Glomerular endothelial cell (primary cell): ENCODE data around the gene KCNAB1. TPM values are rescaled to one million over a fixed set of nuclear protein-coding genes. Genes with fewer than 3 reads are reported as not detected.

ENCODE experiments used
- DNase-seq: peaks from one replicate; pipeline ENCODE4 v3.0.0-alpha.2; 2011; ENCODE audit warnings: low read depth, low spot score; ENCODE audit errors: extremely low read depth
- total RNA-seq: library from RNA; depleted of rRNA; stranded (reverse); fragments of >200 nt; gene quantifications from 2 replicates; pipeline ENCODE4 v1.2.3, GENCODE V29; 2015

Gene KCNAB1
- total RNA-seq, 1 donor from 2014 or later = 0.70 TPM

- no peak for DNase-seq
Measured at GRCh38 chr3:156474560-156475389, 354.4 kb downstream of the KCNAB1 start.

- DNase-seq = no peak
Measured at GRCh38 chr3:156477323-156477722, 356.9 kb downstream of the KCNAB1 start.

GRCh38 chr3:156478891-156479290 is 358.5 kb downstream of the KCNAB1 start:
- DNase-seq = no peak

GRCh38 chr3:156479604-156480003 is 359.2 kb downstream of the KCNAB1 start:
- DNase-seq = no peak

GRCh38 chr3:156480949-156481348 is 360.6 kb downstream of the KCNAB1 start:
- no peak for DNase-seq

- DNase-seq = no peak
Measured at GRCh38 chr3:156483002-156483401, 362.6 kb downstream of the KCNAB1 start.

GRCh38 chr3:156483426-156483825 is 363.0 kb downstream of the KCNAB1 start:
- DNase-seq = no peak

GRCh38 chr3:156483961-156484787 is 363.8 kb downstream of the KCNAB1 start:
- DNase-seq = no peak

GRCh38 chr3:156488767-156489166 is 368.4 kb downstream of the KCNAB1 start:
- DNase-seq = no peak

- no peak for DNase-seq
Measured at GRCh38 chr3:156489462-156489911, 369.1 kb downstream of the KCNAB1 start.

GRCh38 chr3:156491192-156491591 is 370.8 kb downstream of the KCNAB1 start:
- DNase-seq = no peak

GRCh38 chr3:156492801-156493261 is 372.5 kb downstream of the KCNAB1 start:
- no peak for DNase-seq

GRCh38 chr3:156493887-156494286 is 373.5 kb downstream of the KCNAB1 start:
- no peak for DNase-seq

- DNase-seq = no peak
Measured at GRCh38 chr3:156495816-156496215, 375.4 kb downstream of the KCNAB1 start.

- DNase-seq = no peak
Measured at GRCh38 chr3:156497326-156497725, 376.9 kb downstream of the KCNAB1 start.

GRCh38 chr3:156498307-156498706 is 377.9 kb downstream of the KCNAB1 start:
- no peak for DNase-seq

- no peak for DNase-seq
Measured at GRCh38 chr3:156507285-156507684, 386.9 kb downstream of the KCNAB1 start.

GRCh38 chr3:156509189-156510174 is 389.1 kb downstream of the KCNAB1 start:
- DNase-seq = peak; percentile 62

GRCh38 chr3:156511987-156512677 is 391.8 kb downstream of the KCNAB1 start:
- no peak for DNase-seq

GRCh38 chr3:156513619-156514018 is 393.2 kb downstream of the KCNAB1 start:
- no peak for DNase-seq
